Stomach (tissue), 9 donors: ENCODE measurements around the gene COP1. TPM values are rescaled to one million over a fixed set of nuclear protein-coding genes. Genes with fewer than 3 reads are reported as not detected.
"Not testable (repeated sequence)": the region's sequence is repeated elsewhere in the genome, so short reads cannot be mapped to it uniquely, and the experiment has no call there.

Experiments
- DNase-seq, 2 donors: peaks; one replicate each; pipeline versions ENCODE4 v3.0.0 to v3.0.0-alpha.2; 2013 to 2019
- H3K27ac ChIP-seq, 5 donors: fragments of 200-600 bp in 4 of 5; sonication (generic) in 4 of 5; one replicate each; pipeline ENCODE4 v1.5.1; 2013 to 2019; ENCODE audit warnings: mild to moderate bottlenecking in 1 of 5, moderate library complexity in 1 of 5
- H3K27me3 ChIP-seq, 3 donors: fragments of 200-600 bp; sonication (generic); one replicate each; pipeline ENCODE4 v1.5.1; 2017 to 2019; ENCODE audit warnings: mixed run types in 1 of 3
- H3K36me3 ChIP-seq, 4 donors: fragments of 200-600 bp; sonication (generic); 1 replicate in 3 of 4; 2 replicates in 1 of 4; pipeline ENCODE4 v1.5.1; 2016 to 2019
- H3K4me1 ChIP-seq, 4 donors: fragments of 200-600 bp; sonication (generic); one replicate each; pipeline ENCODE4 v1.5.1; 2016 to 2019
- H3K4me3 ChIP-seq, 4 donors: fragments of 200-600 bp; sonication (generic) in 3 of 4; one replicate each; pipeline ENCODE4 v1.5.1; 2016 to 2019; ENCODE audit warnings: mild to moderate bottlenecking in 1 of 4
- H3K9me3 ChIP-seq, 4 donors: fragments of 200-600 bp; sonication (generic); one replicate each; pipeline ENCODE4 v1.5.1; 2016 to 2019
- EP300 ChIP-seq: sonication (generic); formaldehyde crosslinking; IDR thresholded peaks from one replicate; pipeline ENCODE4 v1.6.1; 2017; ENCODE audit warnings: antibody characterized with exemption
- POLR2A ChIP-seq, 4 donors: fragments of 450-650 bp; IDR thresholded peaks; one replicate each; pipeline ENCODE4 v1.6.1; 2016; ENCODE audit warnings: antibody characterized with exemption in 4 of 4, control low read depth in 2 of 4, mild to moderate bottlenecking in 1 of 4, moderate library complexity in 1 of 4
- POLR2AphosphoS5 ChIP-seq, 3 donors: sonication (generic); formaldehyde crosslinking; IDR thresholded peaks; one replicate each; pipeline ENCODE4 v1.6.1; 2016; ENCODE audit warnings: antibody characterized with exemption in 3 of 3
- WGBS, 5 donors: extraction: QIAGEN DNeasy Blood & Tissue Kit in 3 of 5; methylation state at CpG; one replicate each; pipeline versions ENCODE4 v1.1.5 to v1.1.7; 2013 to 2018; 5-methylcytosine and 5-hydroxymethylcytosine counted together
- intact Hi-C: fragments of 100-400 bp; cut with DNase I; formaldehyde crosslinking; loops from one replicate; pipeline ENCODE4 v1.15.1; 2023; ENCODE audit warnings: low total_unique reads
- polyA plus RNA-seq, 3 donors: library from polyadenylated mRNA; stranded (reverse); fragments of 200-250 nt; gene quantifications; one replicate each; pipeline ENCODE4 v1.2.3, GENCODE V29; 2013
- total RNA-seq, 5 donors: library from RNA; depleted of rRNA; stranded (reverse); fragments of >200 nt; gene quantifications; one replicate each; pipeline versions ENCODE4 v1.1.0 to v1.2.3, GENCODE V29; 2014 to 2016
- TF ChIP-seq, protein P1 (sequence below), 7 experiments: fragments of 450-650 bp in 4 of 7; fragments of 200-600 bp in 3 of 7; sonication (generic) in 3 of 7; IDR thresholded peaks; one replicate each; pipeline ENCODE4 v1.5.1; 2016 to 2019; ENCODE audit warnings: antibody characterized with exemption in 7 of 7, control low read depth in 2 of 7, mild to moderate bottlenecking in 1 of 7
- donor health status: healthy with polysubstance abuse.
- donor health status: Bipolar disorder and iron deficiency.
- donor health status: healthy.

The COP1 gene
- total and polyA plus RNA-seq, 8 donors, result 36.2 to 127 (median 55.1) TPM

DNA sequence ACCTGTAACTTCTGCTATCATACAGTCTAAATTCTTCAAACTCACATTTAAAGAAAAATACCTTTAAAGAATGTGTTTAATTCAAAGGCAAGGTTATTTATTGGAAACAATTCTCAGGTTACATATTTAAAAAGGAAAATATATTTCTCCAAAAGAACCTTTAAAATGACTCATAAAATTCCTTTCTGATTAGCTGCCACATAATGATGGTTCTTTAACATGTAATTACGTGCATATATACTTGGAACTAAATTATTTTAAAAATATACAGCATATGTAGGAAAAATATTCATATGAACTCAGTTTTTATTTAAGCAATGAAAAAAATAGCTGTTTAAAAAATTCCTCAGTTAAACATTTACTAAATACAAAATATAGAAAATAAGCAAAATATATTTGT, 173.6 kb downstream of the COP1 start:
- no peaks in the 10 kb centered on the region for H3K27me3 ChIP-seq
- no peak for DNase-seq
- H3K4me1 ChIP-seq, result peaks cover 0 to 15% (median 6%) of the 10 kb centered on the region in 4 donors
- H3K36me3 ChIP-seq, result peaks cover 8 to 22% (median 20%) of the 10 kb centered on the region in 4 donors
- WGBS, 5 donors, result 82 to 93% (median 86%) methylated on average over 1 of the region's 1 CpG
- intact Hi-C loops, result no loop called here
- H3K4me3 ChIP-seq, result no peak overlapping the region
- no peak overlapping the region for H3K27ac ChIP-seq
- TF ChIP-seq POLR2AphosphoS5 (IDR thresholded peaks at IDR 0.05) (no peak), EP300 (no peak)
- TF ChIP-seq, protein P1, sequence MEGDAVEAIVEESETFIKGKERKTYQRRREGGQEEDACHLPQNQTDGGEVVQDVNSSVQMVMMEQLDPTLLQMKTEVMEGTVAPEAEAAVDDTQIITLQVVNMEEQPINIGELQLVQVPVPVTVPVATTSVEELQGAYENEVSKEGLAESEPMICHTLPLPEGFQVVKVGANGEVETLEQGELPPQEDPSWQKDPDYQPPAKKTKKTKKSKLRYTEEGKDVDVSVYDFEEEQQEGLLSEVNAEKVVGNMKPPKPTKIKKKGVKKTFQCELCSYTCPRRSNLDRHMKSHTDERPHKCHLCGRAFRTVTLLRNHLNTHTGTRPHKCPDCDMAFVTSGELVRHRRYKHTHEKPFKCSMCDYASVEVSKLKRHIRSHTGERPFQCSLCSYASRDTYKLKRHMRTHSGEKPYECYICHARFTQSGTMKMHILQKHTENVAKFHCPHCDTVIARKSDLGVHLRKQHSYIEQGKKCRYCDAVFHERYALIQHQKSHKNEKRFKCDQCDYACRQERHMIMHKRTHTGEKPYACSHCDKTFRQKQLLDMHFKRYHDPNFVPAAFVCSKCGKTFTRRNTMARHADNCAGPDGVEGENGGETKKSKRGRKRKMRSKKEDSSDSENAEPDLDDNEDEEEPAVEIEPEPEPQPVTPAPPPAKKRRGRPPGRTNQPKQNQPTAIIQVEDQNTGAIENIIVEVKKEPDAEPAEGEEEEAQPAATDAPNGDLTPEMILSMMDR (IDR thresholded peaks at IDR 0.05), result no peak
- no peaks in the 10 kb centered on the region for H3K9me3 ChIP-seq

DNA sequence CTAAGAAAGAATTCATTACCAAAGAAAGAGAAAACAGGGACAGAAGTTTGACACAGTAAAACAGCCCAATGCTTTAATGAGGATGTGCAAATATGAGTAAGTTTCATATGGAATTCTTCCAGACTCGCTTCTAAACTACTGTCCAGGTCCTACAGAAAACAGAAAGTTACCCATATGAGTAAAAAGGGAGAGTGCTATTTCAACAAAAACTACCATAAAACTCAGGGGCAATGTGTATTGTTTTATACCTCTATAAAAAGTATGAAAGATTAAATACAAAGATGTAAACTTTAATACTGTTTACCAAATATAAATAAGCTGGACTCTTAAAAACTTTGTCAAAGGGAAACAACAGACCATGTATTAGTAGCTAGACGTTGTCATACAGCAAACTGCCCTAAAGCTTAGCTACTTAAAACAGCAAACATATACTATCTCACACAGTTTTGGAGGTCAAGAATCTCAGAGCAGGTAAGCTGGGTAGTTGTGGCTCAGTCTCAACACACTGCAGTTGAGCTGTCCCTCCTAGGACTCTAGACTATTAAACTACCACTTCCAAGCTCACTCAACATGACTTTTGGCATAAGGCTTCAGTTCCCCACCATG, 174.9 kb downstream of the COP1 start:
- Histone ChIP-seq H3K36me3 (peaks cover 0 to 20% (median 15%) of the 10 kb centered on the region in 4 donors), H3K4me1 (peaks cover 0 to 15% (median 6%) of the 10 kb centered on the region in 4 donors), H3K9me3 (no peaks in the 10 kb centered on the region), H3K4me3 (no peak overlapping the region), H3K27ac (no peak overlapping the region), H3K27me3 (no peaks in the 10 kb centered on the region)
- 75 to 90% (median 78%) methylated on average over 2 of the region's 2 CpGs for WGBS, 5 donors
- TF ChIP-seq EP300, result no peak
- TF ChIP-seq POLR2AphosphoS5 (IDR thresholded peaks at IDR 0.05), result no peak
- TF ChIP-seq, protein P1 (IDR thresholded peaks at IDR 0.05), result no peak
- DNase-seq, result no peak
- intact Hi-C loops, result no loop called here

DNA sequence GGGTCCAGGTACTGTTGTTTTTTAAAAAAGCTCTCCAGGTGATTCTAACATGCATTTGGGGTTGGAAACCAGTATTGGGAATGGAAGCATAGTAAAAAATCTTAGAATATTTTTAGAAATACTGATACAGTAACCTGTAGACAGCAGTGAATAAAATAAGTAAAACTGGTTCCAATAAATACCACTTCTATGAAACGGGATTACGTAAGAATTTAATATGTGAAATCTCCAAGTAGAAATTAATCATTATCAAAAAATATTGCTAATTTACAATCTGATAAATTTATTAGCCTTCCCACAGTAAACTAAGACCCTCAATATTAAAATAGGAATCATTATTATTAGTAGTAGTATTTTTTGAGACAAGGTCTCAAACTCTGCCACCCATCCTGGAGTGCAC, 177.5 kb downstream of the COP1 start:
- Histone ChIP-seq H3K9me3 (no peaks in the 10 kb centered on the region), H3K4me3 (no peak overlapping the region), H3K27me3 (no peaks in the 10 kb centered on the region), H3K27ac (no peak overlapping the region), H3K4me1 (peaks cover 0 to 15% (median 6%) of the 10 kb centered on the region in 4 donors), H3K36me3 (peaks cover 0 to 32% (median 17%) of the 10 kb centered on the region in 4 donors)
- intact Hi-C loops, result no loop called here
- no peak for TF ChIP-seq POLR2A (IDR thresholded peaks at IDR 0.05)
- TF ChIP-seq EP300, result no peak
- TF ChIP-seq, protein P1 (IDR thresholded peaks at IDR 0.05), result no peak
- TF ChIP-seq POLR2AphosphoS5 (IDR thresholded peaks at IDR 0.05), result no peak
- 97 to 99% (median 98%) methylated on average over 2 of the region's 2 CpGs for WGBS, 5 donors
- DNase-seq, result no peak

DNA sequence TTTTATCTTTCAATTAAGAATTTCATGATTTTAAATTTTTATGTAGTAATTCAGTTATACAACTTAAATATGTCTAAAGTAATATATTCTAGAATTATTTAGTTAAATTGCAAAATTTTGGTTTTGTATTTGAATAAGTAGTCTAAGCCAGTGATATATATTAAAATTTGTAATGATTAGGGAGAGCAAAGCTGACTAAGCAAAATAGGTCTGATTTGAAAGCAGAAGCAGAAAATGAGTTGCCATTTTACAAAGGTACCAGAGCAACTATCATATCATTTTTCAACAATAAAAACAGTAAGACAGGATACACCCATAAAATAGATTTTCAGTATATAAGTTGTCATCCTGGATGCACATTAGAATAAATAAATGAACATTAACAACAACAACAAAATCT, 177.9 kb downstream of the COP1 start:
- no peak for DNase-seq
- no peaks in the 10 kb centered on the region for H3K9me3 ChIP-seq
- no peak overlapping the region for H3K27ac ChIP-seq
- no peaks in the 10 kb centered on the region for H3K27me3 ChIP-seq
- no peak overlapping the region for H3K4me3 ChIP-seq
- H3K4me1 ChIP-seq, result peaks cover 0 to 12% (median 4%) of the 10 kb centered on the region in 4 donors
- TF ChIP-seq POLR2AphosphoS5 (IDR thresholded peaks at IDR 0.05) (no peak), EP300 (no peak), POLR2A (IDR thresholded peaks at IDR 0.05) (no peak)
- TF ChIP-seq, protein P1 (IDR thresholded peaks at IDR 0.05), result no peak
- intact Hi-C loops, result no loop called here
- peaks cover 0 to 32% (median 17%) of the 10 kb centered on the region in 4 donors for H3K36me3 ChIP-seq

DNA sequence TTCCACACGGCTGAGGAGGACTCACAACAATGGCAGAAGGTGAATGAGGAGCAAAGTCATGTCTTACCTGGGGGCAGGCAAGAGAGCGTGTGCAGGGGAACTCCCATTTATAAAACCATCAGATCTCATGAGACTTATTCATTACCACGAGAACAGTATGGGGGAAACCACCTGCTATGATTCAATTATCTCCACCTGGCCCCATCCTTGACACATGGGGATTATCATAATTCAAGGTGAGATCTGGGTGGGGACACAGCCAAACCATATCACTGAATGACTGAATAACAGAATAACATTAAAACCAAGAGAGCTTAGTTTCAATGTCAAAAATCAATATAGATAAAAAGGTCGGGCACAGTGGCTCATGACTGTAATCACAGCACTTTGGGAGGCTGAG, 179.2 kb downstream of the COP1 start:
- WGBS, 5 donors, result 74 to 89% (median 79%) methylated on average over 4 of the region's 4 CpGs
- H3K27me3 ChIP-seq, H3K4me1 ChIP-seq, H3K27ac ChIP-seq, H3K9me3 ChIP-seq, H3K4me3 ChIP-seq, DNase-seq, intact Hi-C loops: not testable (repeated sequence)
- peaks cover 0 to 33% (median 21%) of the 10 kb centered on the region in 4 donors for H3K36me3 ChIP-seq
